Stimulated activated CD8-positive, alpha-beta memory T cell treated with anti-CD3 and anti-CD28 coated beads, Interleukin-15, amount 100 ng/mL, for 1 hour (primary cell): ENCODE measurements around the gene MAN1A1.

ENCODE experiments used
- DNase-seq: peaks from one replicate; pipeline ENCODE4 v3.0.0-alpha.2; 2020; ENCODE audit warnings: low read depth

Gene MAN1A1

GRCh38 chr6:119140196-119141140 is 209.1 kb downstream of the MAN1A1 start:
- DNase-seq, result no peak

DNA sequence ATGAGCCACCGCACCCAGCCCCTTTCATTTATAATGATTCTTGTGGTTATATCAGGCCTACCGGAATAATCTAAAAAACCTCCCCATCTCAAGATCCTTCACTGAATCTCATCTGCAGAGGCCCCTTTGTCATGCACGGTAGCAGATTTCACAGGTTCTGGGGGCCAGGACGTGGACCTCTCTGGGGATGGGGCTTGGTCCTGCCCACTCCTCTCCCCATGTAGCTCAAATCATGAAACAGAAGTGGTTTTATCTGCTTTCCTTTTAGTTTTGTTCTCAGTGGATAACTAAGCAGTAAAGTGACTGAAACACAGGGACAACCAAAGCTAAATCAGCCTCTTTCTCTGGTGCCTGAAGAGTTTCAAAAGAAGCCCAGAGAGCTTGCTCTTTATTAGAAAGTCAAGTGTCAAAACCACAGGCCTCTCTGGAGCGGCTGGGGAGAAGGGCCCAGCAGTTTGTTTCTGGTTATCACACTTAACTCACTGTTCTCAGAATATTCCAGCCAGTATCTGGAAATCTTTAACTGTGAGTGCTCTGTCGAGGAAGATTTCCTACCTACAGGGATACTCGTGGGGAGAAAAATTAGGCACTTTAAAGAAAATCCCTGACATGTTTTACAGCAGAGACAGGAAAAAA is 210.5 kb downstream of the MAN1A1 start:
- DNase-seq, result no peak

DNA sequence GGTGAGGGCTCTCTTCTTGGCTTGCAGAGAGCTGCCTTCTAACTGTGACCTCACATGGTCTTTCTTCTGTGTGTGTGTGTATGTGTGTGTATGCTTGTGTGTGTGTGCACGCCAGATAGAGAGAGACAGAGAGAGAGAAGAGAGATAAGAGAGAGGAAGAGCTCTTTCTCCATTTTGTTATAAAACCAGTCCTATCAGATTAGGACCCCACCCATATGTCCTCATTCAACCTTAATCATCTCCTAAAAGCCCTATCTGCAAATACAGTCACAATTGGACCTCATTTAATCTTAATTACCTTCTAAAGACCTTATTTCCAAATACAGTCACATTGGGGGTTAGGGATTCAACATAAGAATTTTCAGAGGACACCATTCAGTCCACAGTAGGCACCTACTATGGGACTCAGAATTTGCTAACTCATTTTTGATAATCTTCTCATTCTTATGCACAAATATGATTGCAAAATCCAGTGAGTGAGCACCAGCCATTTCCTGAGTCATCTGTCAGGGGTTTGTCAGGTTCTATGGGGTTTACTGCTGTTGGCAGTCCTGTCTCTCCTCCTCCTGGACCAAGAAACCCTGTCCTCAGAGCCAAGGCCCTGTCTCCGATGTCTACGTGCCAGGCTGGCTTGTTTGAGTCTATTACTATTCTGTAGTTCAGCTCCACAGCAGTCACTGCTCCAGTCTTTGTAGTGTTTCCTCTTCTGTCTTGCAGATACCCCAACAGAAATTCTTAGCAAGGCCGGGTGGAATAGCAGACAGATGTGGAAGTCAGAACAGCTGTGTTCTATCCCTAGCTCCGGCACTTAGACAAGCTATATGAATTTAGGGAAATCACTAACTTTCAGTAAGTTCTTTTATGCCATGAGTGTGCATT is 212.1 kb downstream of the MAN1A1 start:
- no peak for DNase-seq

DNA sequence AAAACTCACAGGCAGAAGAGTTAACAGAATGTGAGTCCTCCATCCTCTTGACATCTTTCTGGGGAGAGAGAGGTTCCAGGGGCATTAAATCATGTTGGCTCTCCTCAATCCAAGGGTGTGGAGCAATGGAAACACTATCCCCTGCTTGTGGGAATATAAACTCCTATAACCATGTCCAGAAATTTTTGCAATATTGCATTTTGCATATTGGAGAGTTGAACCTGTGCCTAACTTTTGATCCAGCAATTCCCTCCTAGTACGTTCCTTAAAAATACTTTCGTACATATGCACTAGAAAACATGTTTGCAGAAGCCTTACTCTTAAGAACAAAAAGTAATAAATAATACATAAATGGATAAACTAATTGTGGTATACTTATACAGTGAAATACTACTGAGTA is 214.8 kb downstream of the MAN1A1 start:
- DNase-seq, result no peak

- no peak for DNase-seq
Measured at GRCh38 chr6:119133400-119133799, 216.2 kb downstream of the MAN1A1 start.

- DNase-seq, result no peak
Measured at GRCh38 chr6:119132261-119132981, 217.1 kb downstream of the MAN1A1 start.

DNA sequence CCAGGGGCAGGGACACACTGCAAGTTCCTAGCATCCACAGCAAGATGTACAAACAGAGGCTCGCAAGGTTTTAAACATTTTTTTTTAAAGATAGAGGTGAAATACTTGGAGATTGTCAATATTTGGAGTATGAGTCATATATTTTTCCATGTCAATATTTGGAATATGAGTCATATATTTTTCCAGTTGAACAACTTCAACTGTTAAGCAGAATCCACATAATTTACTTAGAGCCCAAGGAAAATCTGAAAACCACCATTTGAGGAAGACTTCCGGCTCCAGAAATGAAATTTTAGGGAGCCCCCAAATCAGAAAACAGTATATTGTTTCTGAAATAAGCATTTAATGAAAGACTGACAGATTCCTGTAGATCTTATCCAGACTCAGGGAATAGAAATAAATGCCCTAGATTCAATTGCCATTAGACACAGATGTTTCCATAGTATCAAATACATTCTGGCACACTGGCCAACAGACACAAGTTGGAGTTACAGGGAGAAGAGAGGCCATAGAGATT is 219.5 kb downstream of the MAN1A1 start:
- DNase-seq, result no peak

- no peak for DNase-seq
Measured at GRCh38 chr6:119129148-119129967, 220.2 kb downstream of the MAN1A1 start.

GRCh38 chr6:119128252-119128912 is 221.2 kb downstream of the MAN1A1 start:
- DNase-seq, result no peak

- no peak for DNase-seq
Measured at GRCh38 chr6:119127627-119128026, 221.9 kb downstream of the MAN1A1 start.
